Epithelial cell of prostate (primary cell): ENCODE measurements around the gene PSEN1.
A peak's percentile ranks its signal among the peaks of the same experiment; 100 is the strongest.

ENCODE experiments used
- DNase-seq: peaks from one replicate; pipeline ENCODE4 v3.0.0-alpha.2; 2011; ENCODE audit warnings: low read depth, low spot score
- H3K27ac ChIP-seq: fragments of 450-650 bp; 2 replicates; pipeline ENCODE4 v1.5.1; 2017; ENCODE audit warnings: mild to moderate bottlenecking

PSEN1 gene

GRCh38 chr14:73136387-73137225 is at the start of gene PSEN1:
TSS of gene PSEN1 (plus strand) at chr14:73136507. CDS start at chr14:73148020, 11,513 bp downstream.
- DNase-seq, result peak; percentile 55
- H3K27ac ChIP-seq, result peak within 1 kb of the TSS; percentile 98

GRCh38 chr14:73091044-73091443 is 45.3 kb upstream of the PSEN1 start:
- no peak overlapping the region for H3K27ac ChIP-seq
- no peak for DNase-seq

- H3K27ac ChIP-seq, result no peak overlapping the region
- no peak for DNase-seq
These were observed 38.9 kb upstream of the PSEN1 start for GRCh38 chr14:73097421-73097820.

- no peak for DNase-seq
- H3K27ac ChIP-seq, result no peak overlapping the region
These were observed 36.0 kb upstream of the PSEN1 start for GRCh38 chr14:73100334-73100733.

- no peak for DNase-seq
These were observed 33.4 kb upstream of the PSEN1 start for GRCh38 chr14:73102806-73103497.

GRCh38 chr14:73105050-73105449 is 31.3 kb upstream of the PSEN1 start:
- no peak overlapping the region for H3K27ac ChIP-seq
- no peak for DNase-seq

More at GRCh38 chr14:73102806-73103497, 33.4 kb upstream of the PSEN1 start:
- H3K27ac ChIP-seq, result no peak overlapping the region

GRCh38 chr14:73105727-73106126 is 30.6 kb upstream of the PSEN1 start:
- DNase-seq, result no peak
- H3K27ac ChIP-seq, result no peak overlapping the region

- H3K27ac ChIP-seq, result no peak overlapping the region
- DNase-seq, result no peak
These were observed 20.1 kb upstream of the PSEN1 start for GRCh38 chr14:73116079-73116665.

GRCh38 chr14:73124180-73124894 is 12.0 kb upstream of the PSEN1 start:
- DNase-seq, result no peak
- no peak overlapping the region for H3K27ac ChIP-seq

GRCh38 chr14:73125169-73125588 is 11.1 kb upstream of the PSEN1 start:
- no peak overlapping the region for H3K27ac ChIP-seq
- no peak for DNase-seq

GRCh38 chr14:73125746-73126145 is 10.6 kb upstream of the PSEN1 start:
- no peak for DNase-seq
- H3K27ac ChIP-seq, result no peak overlapping the region

- DNase-seq, result no peak
- H3K27ac ChIP-seq, result no peak overlapping the region
These were observed 2.5 kb upstream of the PSEN1 start for GRCh38 chr14:73133795-73134194.

GRCh38 chr14:73136085-73136386 is 271 bp upstream of the PSEN1 start:
- peak overlapping the region; percentile 98 for H3K27ac ChIP-seq
- DNase-seq, result no peak

- DNase-seq, result no peak
- no peak overlapping the region for H3K27ac ChIP-seq
These were observed 4.6 kb downstream of the PSEN1 start for GRCh38 chr14:73140811-73141323.

GRCh38 chr14:73142216-73142615 is 5.9 kb downstream of the PSEN1 start:
- no peak overlapping the region for H3K27ac ChIP-seq

GRCh38 chr14:73143003-73143402 is 6.7 kb downstream of the PSEN1 start:
- H3K27ac ChIP-seq, result no peak overlapping the region

More at GRCh38 chr14:73142216-73142615, 5.9 kb downstream of the PSEN1 start:
- no peak for DNase-seq

GRCh38 chr14:73143617-73144016 is 7.3 kb downstream of the PSEN1 start:
- no peak overlapping the region for H3K27ac ChIP-seq
- DNase-seq, result no peak

More at GRCh38 chr14:73143003-73143402, 6.7 kb downstream of the PSEN1 start:
- no peak for DNase-seq

GRCh38 chr14:73145371-73145770 is 9.1 kb downstream of the PSEN1 start:
- no peak overlapping the region for H3K27ac ChIP-seq
- DNase-seq, result no peak

GRCh38 chr14:73146111-73146510 is 9.8 kb downstream of the PSEN1 start:
- DNase-seq, result no peak
- H3K27ac ChIP-seq, result no peak overlapping the region

- no peak overlapping the region for H3K27ac ChIP-seq
- DNase-seq, result no peak
These were observed 13.4 kb downstream of the PSEN1 start for GRCh38 chr14:73149753-73150152.
